HS-27A (cell line): Measurements from ENCODE around the gene ZDHHC20.

Source experiments
- DNase-seq: peaks from one replicate; pipeline ENCODE4 v3.0.0-alpha.2; 2012; ENCODE audit warnings: low read depth, missing footprints

The ZDHHC20 gene, protein sequence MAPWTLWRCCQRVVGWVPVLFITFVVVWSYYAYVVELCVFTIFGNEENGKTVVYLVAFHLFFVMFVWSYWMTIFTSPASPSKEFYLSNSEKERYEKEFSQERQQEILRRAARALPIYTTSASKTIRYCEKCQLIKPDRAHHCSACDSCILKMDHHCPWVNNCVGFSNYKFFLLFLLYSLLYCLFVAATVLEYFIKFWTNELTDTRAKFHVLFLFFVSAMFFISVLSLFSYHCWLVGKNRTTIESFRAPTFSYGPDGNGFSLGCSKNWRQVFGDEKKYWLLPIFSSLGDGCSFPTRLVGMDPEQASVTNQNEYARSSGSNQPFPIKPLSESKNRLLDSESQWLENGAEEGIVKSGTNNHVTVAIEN

GRCh38 chr13:21458813-21459701, at the start of gene ZDHHC20:
Gene ZDHHC20, minus strand, starts transcription at chr13:21459303. Its CDS starts 132 bp downstream, at chr13:21459171.
- no peak for DNase-seq

- DNase-seq: no peak
Measured at GRCh38 chr13:21504379-21504778, 45.3 kb upstream of the ZDHHC20 start.

GRCh38 chr13:21501686-21502085, 42.6 kb upstream of the ZDHHC20 start:
- DNase-seq: no peak

DNA sequence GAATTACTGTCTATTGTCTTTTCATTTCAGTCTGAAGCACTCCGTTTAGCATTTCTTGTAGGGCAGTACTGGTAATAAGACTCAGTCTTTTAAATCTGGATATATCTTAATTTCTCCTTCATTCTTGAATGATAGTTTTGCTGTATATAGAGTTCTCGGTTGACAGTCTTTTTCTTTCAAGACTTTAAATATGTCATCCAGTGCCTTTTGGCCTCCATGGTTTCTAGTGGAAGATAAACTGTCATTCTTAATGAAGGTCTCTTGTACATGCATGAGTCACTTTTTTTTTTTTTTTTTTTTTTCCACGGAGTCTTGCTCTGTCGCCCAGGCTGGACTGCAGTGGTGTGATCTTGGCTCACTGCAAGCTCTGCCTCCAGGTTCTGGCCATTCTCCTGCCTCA, 27.2 kb upstream of the ZDHHC20 start:
- DNase-seq: no peak

- DNase-seq: no peak
Measured at GRCh38 chr13:21483748-21484147, 24.6 kb upstream of the ZDHHC20 start.

DNA sequence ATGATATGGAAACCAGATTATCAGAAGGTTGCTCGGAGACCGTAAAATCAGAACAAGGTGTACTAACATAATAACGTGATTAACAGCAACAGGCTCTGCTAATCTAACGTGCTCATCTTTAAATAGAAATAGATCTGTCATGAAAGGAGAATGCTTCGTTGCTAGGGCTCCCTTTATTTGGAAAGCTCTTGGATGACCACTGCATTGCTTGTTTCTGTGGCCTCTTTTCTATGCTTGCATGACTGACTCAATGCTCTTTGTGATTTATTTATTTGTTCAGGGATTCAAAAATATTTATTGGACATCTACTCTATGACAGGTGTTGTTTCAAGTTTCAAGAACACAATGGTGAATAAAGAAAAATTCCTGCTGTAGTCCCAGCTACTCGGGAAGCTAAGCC, 22.3 kb upstream of the ZDHHC20 start:
- DNase-seq: no peak

DNA sequence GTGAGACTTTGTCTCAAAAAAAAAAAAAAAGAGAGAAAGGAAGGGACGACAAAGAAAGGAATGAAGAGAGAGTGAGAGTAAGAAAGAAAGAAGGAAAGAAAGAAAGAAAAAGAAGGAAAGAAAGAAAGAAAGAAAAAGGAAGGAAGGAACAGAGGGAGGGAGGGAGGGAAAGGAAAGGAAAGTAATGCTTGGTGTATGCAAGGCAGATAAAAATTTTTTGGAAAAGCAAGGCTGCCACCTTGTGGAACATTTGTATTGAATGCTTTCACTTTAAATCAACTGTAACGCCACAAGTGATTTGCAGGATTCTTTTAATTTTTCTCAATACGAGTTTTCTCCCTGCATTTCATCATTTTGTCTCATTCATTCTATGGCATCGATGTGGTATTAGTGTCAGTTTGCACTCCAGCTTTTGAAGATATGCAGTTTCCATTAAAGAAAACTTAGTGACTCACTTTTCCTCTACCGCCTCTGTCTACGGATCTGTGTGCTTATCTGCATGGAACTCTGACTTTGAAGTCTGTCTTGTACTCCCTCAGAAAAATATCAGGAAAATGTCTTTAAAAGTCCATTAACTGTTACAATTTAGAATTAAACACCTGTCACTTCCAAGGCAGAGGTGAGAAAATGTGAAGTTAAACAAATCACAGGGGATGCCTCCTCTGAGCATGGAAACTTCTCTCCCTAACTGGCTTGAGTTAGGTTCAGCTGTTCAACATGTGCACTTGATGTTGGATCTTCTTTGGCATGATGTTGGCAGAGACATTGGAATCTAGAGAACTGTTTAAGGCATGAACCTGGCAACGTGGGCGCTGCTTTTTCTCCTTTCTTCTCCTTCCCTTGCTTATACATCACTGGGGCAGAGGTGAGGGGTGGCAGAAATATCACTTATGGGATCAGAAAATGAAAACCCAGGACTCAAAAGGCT, 20.0 kb upstream of the ZDHHC20 start:
- DNase-seq: peak; percentile 40

- no peak for DNase-seq
Measured at GRCh38 chr13:21476893-21477472, 17.9 kb upstream of the ZDHHC20 start.

GRCh38 chr13:21475115-21475514, 16.0 kb upstream of the ZDHHC20 start:
- no peak for DNase-seq

- DNase-seq: no peak
Measured at GRCh38 chr13:21470785-21471184, 11.7 kb upstream of the ZDHHC20 start.

DNA sequence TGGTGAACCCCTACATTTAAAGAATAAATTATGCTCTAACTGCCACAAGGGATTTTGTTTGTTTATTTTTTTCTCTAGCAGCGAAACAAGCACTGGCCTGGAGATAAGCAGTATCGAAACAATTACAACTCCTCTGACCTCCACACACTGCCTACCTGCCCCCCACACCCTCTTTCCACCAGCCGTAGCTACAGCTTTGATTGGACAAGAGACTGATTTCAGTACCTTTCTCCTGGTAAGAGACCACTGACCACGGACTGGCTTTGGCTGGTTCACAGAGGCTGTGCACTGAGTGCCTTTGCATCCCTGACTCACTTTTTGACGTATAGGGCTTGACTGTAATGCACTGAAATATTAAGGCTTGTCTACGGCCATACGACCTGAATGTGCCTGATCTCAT, 7.4 kb upstream of the ZDHHC20 start:
- DNase-seq: no peak

GRCh38 chr13:21465710-21466160, 6.6 kb upstream of the ZDHHC20 start:
- DNase-seq: no peak

GRCh38 chr13:21463424-21463823, 4.3 kb upstream of the ZDHHC20 start:
- no peak for DNase-seq

GRCh38 chr13:21461131-21461530, 2.0 kb upstream of the ZDHHC20 start:
- no peak for DNase-seq

- no peak for DNase-seq
Measured at GRCh38 chr13:21458451-21458812, 671 bp downstream of the ZDHHC20 start.

DNA sequence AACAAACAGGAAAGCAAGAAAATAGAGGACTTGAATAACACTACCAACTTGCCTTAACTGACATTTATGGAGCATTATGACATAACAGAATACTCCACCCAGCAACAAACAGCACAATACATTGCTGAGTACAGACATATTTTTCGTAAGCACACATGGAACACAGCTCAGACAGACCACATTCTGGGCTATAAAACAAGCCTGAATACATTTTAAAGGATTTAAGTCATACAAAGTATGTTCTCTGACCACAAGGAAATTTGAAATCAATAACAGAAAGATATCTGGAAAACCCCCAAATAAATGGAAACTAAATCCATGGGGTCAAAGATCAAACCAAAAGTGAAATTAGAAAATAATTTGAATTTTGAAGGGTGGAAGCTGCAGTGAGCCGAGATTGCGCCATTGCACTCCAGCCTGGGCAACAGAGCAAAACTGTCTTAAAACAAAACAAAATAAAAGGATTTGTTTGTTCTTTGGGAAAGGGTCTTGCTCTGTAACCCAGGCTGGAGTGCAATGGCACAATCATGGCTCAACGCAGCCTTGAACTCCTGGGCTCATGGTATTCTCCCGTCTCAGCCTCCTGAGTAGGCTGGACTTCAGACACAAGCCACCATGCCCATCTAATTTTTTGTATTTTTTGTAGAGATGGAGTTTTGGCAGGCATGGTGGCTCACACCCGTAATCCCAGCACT, 5.6 kb downstream of the ZDHHC20 start:
- no peak for DNase-seq

DNA sequence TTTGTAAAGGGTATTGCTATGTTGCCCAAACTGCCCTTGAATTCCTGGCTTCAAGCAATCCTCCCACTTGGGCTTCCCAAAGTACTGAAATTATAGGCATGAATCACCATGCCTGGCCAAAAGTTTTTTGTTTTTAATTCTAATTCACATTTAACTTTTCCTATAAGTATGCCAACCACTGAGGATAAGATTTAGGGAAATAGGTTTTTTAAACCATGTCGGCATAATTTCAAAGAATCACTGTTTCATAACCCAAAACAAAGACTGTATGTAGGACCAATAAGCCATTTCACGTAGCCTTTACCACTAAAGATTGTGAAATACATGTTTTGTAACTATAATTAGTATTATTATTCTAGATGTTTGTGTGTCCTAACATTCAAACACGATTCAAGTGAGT, 8.2 kb downstream of the ZDHHC20 start:
- no peak for DNase-seq

DNA sequence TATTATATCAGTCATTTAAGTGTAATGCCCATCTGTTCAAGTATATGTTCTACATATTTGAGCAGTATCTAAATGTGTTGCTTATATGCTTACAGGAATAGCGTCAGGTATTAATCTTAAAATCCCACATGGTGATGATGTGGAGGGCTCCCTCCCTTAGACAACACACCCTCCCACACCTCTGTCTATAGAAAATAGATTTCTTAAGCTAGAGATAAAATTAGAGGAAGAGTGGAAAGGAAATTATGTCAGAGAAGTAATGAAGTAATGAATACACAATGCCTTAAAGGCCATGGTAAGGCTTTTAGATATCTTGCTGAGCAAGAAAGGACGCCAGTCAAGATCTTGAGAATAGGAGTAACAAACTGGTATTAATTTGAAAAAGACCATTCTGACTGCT, 12.4 kb downstream of the ZDHHC20 start:
- no peak for DNase-seq

- DNase-seq: no peak
Measured at GRCh38 chr13:21445759-21446158, 13.3 kb downstream of the ZDHHC20 start.

GRCh38 chr13:21443171-21443570, 15.9 kb downstream of the ZDHHC20 start:
- no peak for DNase-seq

- no peak for DNase-seq
Measured at GRCh38 chr13:21436582-21436981, 22.5 kb downstream of the ZDHHC20 start.
